NCI-H2196 (cell line): ENCODE data around the gene SMAD5.

Source experiments
- DNase-seq: peaks from one replicate; lab custom pipeline; 2025; ENCODE audit not compliant: unreplicated experiment; lab: John Stamatoyannopoulos, UW

The SMAD5 gene

DNA sequence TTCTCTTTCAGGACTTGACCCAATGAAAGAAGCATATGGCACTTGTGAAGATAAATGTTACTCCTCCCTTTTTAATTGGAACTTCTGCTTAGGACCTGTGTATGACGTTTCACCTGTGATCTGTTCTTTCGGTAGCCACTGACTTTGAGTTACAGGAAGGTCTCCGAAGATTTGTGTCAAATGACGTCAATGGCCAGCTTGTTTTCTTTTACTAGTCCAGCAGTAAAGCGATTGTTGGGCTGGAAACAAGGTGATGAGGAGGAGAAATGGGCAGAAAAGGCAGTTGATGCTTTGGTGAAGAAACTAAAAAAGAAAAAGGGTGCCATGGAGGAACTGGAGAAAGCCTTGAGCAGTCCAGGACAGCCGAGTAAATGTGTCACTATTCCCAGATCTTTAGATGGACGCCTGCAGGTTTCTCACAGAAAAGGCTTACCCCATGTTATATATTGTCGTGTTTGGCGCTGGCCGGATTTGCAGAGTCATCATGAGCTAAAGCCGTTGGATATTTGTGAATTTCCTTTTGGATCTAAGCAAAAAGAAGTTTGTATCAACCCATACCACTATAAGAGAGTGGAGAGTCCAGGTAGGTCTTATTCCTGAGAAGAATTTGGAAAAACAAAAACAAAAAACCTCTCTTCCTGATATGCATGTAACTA is 21.1 kb downstream of the SMAD5 start:
- no peak for DNase-seq

DNA sequence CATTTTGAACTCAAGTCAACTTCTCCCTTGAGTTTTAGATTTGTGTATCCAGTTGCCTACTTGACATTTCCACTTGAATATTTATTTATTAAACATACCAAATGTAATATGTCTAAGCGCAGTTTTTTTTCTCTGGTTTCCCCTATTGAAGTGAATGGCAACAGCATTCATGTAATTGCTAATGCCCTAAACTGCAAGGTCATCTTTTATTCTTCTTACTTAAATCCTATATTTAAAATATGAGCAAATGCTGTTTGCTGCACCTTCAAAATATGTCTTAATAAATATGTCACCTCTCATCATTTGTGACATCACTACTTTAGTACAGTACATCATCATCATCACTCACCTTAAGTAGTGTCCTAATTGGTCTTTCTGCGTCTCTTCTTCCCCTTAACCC is 22.4 kb downstream of the SMAD5 start:
- DNase-seq = no peak

DNA sequence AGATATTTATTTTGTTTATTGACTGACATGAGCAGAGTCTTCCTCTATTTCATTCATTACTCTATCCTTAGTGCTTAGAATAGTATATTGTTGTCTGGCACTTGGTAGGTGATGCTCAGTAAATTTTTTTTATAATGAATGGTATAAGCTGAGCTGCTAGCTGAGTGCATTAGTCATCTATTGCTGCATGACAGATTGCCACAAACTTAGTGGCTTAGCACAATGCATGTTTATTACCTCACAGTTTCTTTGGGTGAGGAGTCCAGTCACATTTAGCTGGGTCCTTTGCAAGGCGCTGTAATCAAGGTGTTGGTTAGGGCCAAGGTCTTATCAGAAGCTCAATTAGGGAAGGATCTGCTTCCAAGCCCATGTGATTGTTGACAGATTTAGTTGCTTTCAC is 23.1 kb downstream of the SMAD5 start:
- no peak for DNase-seq

DNA sequence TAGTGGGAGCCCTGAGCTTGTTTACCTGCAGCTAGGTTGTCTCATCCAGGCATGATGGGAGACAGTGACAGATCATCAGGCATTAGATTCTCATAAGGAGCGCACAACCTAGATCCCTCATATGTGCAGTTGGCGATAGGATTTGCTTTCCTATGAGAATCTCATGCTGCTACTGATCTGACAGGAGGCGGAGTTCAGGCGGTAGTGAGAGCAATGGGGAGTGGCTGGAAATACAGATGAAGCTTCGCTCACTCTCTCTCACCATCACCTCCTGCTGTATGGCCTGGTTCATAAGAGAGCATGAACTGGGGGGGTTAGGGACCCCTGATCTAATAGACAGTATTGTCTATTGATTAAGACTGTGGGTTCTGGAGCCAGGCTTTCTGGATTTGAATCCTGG is 24.9 kb downstream of the SMAD5 start:
- no peak for DNase-seq

DNA sequence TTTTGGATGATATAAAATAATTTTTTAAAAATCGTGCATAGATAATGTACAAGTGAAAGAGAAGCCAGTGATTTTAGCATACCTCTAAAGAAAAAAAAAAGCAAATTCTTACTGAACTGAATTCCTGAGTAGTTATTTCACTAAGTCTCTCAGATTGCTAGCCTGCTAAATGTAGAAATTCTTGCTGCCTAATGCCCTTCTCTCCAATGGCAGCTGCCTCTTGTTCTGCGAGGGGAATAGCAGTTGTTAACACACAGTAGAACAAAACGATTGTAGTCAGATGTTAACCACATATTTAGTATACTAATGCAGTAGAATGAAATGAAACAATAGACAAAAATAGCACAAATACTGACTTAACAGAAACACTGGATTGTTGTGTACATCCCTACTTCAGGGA is 26.8 kb downstream of the SMAD5 start:
- no peak for DNase-seq

DNA sequence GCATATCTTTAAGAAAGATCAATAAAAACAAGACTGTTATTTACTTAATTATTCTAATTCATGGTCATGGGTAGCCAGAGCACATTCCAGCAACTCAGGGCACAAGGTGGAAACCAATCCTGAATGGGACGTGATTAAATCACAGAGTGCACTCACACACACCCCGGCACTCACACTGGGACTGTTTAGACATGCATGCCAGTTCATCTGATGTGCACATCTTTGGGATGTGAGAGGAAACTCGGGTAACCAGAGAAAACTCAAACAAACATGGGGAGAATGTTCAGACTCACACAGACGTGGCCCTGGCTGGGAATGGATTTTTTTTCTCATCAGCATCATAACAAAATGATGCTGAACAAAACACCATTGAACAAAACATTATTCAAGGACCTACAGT is 29.4 kb downstream of the SMAD5 start:
- DNase-seq = no peak

DNA sequence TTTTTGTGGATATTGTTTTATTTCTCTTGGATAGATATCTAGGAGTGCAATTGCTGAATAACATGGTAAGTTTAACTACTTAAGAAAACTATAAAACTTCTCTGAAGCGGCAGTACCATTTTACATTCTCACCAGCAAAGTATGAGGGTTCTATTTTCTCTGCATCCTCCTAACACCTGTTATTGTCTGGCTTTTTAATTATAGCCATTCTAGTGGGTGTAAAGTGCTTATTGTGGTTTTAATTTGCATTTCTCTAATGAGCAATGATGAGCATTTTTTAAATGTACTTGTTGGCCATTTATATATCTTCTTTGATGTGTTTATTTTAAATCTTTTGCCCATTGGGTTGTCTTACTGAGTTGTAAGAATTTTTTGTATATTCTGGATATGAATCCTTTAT is 31.6 kb downstream of the SMAD5 start:
- DNase-seq = no peak

DNA sequence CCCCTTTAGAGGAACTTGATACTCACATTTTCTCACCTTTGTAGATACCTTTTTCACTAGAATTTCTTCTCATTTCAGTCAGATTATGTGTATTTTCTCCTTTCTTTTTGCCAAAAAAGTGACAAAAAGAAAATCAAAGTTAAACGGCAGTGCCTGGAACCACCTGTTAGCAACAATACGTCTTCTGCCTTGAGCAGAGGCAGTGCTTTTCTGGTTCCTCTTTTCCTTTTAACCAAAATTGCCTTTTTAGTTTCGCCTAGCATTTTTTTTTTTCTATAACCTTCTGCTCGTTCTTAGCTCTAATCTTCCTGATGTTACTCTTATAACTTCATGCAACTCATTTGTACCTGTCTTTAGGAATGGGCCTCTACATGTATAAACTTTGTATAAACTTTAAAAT is 34.3 kb downstream of the SMAD5 start:
- no peak for DNase-seq

DNA sequence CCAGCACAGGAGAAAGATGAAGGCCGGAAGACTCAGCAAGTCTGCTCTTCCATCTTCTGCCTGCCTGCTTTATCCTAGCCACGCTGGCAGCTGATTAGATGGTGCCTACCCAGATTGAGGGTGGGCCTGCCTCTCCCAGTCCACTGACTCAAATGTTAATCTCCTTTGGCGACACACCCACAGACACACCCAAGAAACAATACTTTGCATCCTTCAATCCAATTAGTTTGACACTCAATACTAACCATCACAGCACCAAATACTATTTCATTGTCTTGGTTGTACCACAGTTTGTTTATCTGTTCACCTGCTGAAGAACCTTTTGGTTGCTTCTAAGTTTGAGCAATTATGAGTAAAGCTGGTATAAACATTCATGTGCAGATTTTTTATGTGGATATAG is 36.6 kb downstream of the SMAD5 start:
- no peak for DNase-seq

DNA sequence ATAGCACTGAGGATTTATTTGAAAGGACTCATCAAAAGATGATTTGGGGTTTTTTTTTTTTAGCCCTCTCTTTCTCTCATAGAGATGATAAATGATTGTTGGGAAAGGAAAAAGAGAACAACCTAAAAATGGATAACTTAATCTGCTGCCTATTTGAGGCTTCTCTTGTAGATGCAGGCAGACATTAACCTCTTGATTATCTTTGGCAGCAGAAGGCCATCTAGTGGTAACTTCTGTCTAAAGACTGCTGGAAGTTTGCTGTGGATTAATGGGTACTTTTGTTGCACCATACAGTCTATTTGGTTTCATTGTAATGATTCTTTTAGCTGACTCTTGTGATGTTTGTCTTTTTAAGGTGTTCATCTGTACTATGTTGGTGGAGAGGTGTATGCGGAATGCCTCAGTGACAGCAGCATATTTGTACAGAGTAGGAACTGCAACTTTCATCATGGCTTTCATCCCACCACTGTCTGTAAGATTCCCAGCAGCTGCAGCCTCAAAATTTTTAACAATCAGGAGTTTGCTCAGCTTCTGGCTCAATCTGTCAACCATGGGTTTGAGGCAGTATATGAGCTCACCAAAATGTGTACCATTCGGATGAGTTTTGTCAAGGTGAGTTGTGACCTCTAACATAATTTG is 41.5 kb downstream of the SMAD5 start:
- DNase-seq = peak; percentile 45

DNA sequence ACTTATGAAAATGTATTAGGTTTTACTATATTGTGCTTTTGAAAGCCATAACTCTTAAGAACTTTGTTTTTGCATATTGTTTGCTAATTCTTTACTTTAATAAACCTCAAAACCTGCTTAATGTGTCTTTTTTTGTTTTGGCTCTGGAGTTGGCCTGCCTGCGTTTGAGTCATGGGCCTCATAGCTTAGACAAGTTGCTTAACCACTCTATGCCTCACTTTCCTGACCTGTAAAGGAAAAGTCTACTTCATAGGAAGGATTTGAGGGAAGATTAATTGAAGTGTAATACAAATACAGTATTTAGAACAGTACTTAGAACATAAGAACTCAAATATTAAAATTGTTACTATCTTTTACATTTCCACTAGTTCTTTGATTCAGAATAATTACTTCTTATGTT is 50.0 kb downstream of the SMAD5 start:
- no peak for DNase-seq

DNA sequence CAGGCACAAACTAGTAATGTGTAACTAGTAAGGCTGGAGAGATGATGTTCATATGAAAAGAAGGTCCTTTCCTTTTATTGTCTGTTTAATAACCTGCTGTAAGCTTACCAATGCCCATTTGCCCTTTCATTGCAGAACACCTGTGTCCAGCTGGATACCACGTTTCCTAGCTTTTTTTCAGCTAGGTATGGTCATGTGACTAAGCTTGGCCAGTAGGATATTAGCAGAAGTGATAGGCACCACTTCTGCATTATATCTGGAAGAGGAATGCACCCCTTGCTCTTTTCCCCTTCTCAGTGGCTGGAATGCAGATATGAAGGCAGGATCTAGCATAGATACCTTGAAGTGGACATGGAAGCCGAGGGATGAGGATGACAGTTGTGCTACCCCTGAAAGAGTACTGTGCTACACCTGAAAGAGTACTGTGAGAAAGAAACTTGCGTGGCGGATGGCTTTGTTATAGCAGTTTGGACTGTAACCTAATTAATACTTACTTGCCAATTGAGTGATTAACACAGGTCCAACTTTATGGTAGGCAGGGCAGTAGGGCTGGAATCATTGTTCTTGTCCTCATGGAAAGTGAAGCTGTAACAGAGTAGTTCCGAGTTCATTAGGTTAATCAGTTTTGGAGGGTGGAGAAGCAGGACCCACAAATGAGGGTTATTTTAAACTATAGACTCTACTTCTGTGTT is 53.5 kb downstream of the SMAD5 start:
- DNase-seq = no peak

DNA sequence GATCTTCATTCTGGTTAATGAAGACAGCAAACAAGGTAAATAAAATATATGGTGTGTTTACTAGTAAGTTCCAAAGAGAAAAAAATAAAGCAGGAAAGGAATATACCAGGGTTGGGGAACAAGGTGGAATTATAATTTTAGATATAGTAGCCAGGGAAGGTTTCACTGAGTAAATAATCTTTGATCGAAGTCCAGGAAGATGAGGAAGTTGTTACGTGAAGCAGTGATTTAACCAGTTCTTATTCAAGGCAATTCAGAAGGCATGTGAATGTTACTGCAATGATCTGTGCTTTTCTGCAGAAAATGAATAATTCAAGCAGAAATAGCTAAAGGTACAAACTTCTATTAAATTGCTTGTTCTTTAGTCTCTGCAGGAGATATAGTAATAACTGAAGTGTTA is 54.2 kb downstream of the SMAD5 start:
- no peak for DNase-seq

DNA sequence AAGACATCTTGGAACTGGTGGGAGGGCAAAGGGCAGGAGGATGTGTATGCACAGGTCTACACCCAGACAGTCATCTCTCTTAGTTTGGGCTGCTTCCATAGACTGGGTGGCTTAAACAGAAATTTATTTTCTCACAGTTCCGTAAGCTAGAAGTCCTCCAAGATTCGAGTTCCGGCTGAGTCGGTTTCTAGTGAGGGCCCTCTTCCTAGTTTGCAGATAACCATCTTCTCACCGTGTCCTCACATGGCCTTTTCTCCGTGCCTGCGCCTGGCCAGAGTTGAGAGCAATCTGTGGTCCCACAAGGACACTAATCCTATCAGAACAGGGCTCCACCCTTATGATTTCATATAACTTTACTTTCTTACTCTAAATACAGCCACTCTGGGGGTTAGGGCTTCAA is 56.2 kb downstream of the SMAD5 start:
- no peak for DNase-seq

DNA sequence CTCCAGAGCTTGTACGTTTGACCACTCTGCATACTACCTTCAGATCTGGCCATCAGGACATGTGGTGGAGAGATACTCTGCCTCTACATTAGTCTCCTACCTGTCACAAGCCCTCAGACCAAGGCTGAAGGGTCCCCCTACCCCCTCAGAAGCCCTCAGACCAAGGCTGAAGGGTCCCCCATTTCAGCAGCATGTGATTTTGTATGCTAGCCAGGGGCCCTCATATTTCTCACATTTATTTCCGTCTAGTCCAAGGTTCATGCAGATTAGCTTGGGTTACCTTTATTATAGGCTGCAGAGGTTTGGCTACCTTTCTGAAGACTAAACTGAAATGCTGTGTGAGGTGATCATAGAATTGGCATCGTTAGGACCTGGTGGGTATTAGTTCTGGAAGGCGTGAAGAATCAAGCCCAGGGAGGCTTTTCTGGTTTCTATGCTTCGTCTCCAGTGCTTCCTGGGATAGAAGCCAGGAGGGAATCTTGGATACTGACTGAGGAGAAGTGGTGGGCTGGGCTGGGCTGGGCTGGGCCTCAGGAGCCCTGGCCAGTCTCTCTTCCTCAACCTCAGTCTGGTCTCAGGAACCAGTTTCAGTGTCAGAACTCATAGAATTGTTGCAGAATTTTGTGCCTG is 57.6 kb downstream of the SMAD5 start:
- no peak for DNase-seq

DNA sequence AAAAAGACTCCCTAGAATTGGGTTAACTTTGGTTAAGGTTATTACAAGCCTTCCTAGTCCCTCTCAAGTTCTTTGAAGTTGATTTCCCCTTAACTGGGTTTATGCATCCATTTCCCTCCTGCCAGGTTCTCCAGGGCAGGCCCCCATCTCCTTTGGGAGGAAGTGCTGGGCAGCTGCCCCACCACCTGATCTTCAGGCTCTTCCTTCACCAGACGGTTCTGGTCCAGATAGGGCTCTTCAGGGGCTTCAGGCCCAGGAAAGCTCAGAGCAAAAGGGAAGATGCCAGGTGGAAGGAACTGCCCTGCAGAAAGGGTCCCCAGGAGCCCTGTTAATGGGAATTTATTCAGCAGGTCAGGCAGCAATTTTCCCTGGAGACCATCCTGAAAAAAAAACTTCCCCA is 58.3 kb downstream of the SMAD5 start:
- no peak for DNase-seq

DNA sequence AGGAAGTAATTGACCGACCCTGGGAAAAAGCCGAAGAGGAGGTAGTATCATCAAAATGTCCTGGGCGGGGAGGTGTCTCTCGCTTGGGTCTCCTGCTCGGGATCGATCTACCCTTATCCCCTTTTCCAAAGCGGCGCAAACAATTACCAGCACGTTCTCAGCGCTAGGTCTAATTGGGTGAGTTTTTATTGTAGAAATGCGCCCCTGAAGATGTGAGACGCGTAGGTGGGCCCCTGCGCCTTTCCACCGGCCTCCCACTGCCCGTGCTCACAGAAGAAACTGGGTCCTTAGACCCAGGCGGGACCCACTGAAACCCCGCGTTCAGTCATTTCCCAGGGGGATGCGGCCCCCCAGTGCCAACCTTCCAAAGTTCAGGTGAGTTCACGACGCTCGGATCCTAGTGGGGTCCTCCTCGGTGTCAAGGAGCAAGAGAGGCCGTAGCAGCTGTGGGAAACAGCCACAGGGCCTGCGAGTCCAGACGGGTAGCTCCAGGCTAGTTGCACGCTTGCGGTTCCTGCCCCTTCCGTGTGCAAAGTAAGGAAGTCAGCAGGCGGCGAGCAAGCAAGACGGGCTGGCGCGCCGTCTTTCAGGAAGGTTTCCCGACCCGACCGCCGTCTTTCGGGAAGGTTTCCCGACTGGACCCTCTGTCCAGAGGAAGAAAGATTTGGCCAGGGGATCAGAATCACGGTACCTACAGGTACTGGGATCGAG is 58.8 kb downstream of the SMAD5 start:
- no peak for DNase-seq

DNA sequence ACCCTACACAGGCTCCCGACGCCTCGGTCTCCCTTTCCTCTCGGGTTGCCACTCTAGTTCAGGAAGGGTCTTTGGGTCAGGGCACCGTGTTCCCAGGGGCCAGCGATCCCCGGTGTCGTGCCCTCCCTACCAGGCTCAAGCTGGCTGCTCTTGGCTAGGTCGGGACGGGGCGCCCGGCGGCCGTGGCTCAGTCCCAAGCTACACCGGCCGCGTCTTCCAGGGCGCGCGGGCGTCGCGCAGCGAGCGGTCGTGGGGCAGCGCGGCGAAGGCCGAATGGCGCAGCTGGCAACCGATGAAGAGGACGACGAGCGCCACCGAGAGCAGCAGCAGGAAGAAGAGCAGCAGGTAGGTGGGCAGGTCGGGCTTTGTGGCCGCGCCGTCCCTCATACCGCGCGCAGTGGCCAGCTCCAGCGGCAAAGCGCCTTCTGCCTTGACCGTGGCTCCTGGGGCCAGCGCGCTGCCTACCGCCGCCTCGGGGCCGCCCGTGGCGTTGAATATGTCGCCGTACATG is 59.4 kb downstream of the SMAD5 start:
- no peak for DNase-seq

DNA sequence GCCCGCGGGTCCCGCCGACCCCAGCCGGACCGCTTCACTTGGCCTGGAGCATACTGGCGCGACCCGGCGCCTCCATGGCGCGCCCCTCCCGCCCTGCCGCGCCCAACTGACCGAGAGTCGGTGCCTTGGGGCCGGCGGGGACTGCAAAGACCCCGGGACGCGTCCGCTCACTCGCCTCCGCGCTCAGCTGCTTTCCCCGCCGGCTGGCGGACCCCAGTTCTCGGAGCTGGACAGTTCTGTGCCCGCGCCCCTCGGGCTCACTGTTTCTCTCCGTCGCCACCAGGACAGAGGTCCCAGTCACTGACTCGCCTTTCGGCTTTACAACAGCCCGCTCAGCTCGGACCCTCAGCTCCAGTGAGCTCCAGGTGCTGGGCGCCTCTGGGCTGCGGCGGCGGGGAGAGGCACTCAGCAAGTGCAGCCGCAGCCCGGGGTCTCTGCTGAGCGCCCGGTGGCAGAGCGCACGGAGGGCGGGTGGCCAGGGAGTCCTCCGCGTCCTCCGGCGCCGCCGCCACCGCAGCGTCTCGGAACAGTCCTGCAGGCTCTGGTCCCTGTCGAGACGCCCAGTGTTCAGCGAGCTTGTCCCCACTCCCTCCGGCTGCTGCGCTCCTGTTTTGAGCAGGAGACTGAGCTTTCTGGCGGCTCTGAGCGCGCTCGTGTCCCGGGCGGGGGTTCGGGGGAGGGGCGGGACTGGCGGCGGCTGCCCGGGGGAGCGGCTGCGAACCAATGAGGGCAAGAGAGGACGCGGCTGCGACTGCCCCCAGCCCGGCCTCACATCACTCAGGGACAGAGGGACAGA is 60.1 kb downstream of the SMAD5 start, which contains the start of gene SMIM32:
Gene SMIM32 (minus strand): TSS at position 637 of the 796 bp plus-strand sequence. CDS start 638 bp downstream, outside the sequence.
- DNase-seq = peak; percentile 13

DNA sequence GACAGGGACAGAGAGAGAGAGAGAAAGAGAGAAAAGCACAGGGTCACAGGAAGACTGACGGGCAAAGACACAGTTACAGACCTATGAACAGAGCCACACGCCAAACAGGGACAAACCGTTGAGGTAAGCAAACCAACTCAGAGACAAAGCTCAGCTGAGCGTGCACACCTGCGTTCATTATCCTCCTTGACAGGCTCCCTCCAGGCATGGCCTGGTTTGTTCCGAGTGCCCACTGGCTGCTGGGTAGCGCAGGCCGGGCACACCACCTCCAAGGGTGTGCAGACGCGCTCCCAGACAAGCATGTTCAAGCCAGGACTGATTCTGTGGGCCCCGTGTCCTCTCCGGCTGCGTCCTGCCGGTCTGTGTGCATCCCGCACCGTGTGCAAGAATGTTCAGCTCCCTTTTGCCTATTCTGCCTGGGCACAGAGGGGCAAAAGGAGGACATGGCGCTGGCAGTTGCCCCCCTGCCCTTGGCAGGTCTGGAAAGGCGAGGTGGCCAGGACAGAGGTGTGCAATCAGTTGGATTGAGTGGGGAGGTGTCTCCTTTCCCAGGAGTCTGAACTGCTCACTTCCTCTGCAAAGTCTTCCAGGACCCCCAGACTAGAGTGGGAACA is 60.8 kb downstream of the SMAD5 start:
- DNase-seq = no peak
